ENCODE data around the gene GPC6.

- TF ChIP-seq L3MBTL2 (conservative IDR thresholded peaks at IDR 0.05) (no peak), ARNT (IDR thresholded peaks at IDR 0.05) (no peak), FOXA1 (IDR thresholded peaks at IDR 0.05) (no peak), FOXK2 (IDR thresholded peaks at IDR 0.05) (no peak), ZNF384 (IDR thresholded peaks at IDR 0.05) (no peak), CTBP1 (IDR thresholded peaks at IDR 0.05; ENCODE audit: borderline replicate concordance) (no peak), FOXM1 (IDR thresholded peaks at IDR 0.05; ENCODE audit: borderline replicate concordance) (no peak), SUZ12 (IDR thresholded peaks at IDR 0.05) (no peak)
Measured at GRCh38 chr13:94419304-94419924, 1192.8 kb downstream of the GPC6 start.
